Measurements from ENCODE around the gene ZBTB3. TPM values are rescaled to one million over a fixed set of nuclear protein-coding genes. Genes with fewer than 3 reads are reported as not detected.
"Not testable (repeated sequence)": the region's sequence is repeated elsewhere in the genome, so short reads cannot be mapped to it uniquely, and the experiment has no call there.

The ZBTB3 gene
- total RNA-seq, 1 experiment from 2014 or later = 12.0 TPM

DNA sequence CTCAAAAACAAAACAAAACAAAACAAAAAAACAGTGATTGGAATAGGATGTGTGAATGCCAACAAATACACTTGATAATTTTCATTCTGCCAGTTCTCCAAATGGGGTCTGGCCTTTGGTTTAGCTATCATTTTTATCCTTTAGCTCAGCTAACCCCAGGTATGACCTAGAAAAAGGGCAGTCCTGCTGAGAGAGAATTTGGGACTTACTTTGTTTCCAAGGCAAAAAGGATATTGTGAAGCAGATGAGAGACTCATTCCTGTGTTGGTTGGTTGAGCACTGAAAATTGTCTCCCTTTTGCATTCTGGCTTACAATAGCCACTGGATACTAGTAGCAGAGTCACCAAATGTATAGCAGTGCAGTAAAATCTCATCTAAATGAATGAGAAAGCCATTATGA, 16.8 kb downstream of the ZBTB3 start:
- ChIA-PET POLR2A (ENCODE audit: low non-redundant PET) (interaction anchor here (0.6 kb wide), 1 partner anchor 155 kb away, joined by 3 read pairs; no protein-coding TSS in a partner anchor), CTCF (interaction anchor here (0.7 kb wide), 1 partner anchor 9 kb away, joined by 3 read pairs; the partner anchor contains the start of gene TTC9C)
- BruUV-seq (replicated peaks) = no TSS peak

DNA sequence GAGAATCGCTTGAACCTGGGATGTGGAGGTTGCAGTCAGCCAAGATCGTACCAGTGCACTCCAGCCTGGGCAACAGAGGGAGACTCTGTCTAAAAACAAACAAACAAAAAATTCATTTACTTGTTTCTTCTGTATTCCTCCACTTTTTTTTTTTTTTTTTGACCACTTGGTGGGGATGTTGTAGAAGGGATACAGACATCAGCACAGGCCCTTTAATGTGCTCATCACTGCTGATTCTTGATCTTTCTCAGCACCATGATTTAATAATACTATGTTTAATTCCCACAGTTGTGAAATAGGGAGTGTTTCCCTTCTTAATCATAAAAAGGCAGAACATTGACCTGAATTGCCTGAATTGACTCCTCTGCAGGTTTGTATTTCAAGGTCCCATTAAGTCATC, 21.1 kb downstream of the ZBTB3 start:
- BruUV-seq (replicated peaks) = no TSS peak
- CTCF ChIA-PET = no interaction called here

More for the DNA sequence above, 16.8 kb downstream of the ZBTB3 start:
- Histone ChIP-seq H3K36me3 (ENCODE audit: insufficient read depth, low read length, poor library complexity, severe bottlenecking) (peaks cover 57% of the 10 kb centered on the region), H3K27me3 (replicated peaks; ENCODE audit: insufficient read depth, low read depth, low read length, poor library complexity) (no peaks in the 10 kb centered on the region), H3K27ac (ENCODE audit: low read depth, low read length, poor library complexity, severe bottlenecking) (no peak overlapping the region), H3K4me1 (ENCODE audit: insufficient read depth, low read length, poor library complexity, severe bottlenecking) (no peaks in the 10 kb centered on the region), H3K4me3 (ENCODE audit: low read depth, low read length, poor library complexity, severe bottlenecking) (no peak overlapping the region), H3K9me3 (ENCODE audit: low read depth, low read length, poor library complexity, severe bottlenecking) (no peaks in the 10 kb centered on the region)
- intact Hi-C loops (cut with micrococcal nuclease; ENCODE audit: unreplicated experiment) = no loop called here
- no peak for DNase-seq (ENCODE audit: low spot score)
- TF ChIP-seq EZH2 (IDR thresholded peaks at IDR 0.05; ENCODE audit: borderline replicate concordance, low read depth, low read length, poor library complexity, severe bottlenecking) = no peak
- TF ChIP-seq, protein P1, sequence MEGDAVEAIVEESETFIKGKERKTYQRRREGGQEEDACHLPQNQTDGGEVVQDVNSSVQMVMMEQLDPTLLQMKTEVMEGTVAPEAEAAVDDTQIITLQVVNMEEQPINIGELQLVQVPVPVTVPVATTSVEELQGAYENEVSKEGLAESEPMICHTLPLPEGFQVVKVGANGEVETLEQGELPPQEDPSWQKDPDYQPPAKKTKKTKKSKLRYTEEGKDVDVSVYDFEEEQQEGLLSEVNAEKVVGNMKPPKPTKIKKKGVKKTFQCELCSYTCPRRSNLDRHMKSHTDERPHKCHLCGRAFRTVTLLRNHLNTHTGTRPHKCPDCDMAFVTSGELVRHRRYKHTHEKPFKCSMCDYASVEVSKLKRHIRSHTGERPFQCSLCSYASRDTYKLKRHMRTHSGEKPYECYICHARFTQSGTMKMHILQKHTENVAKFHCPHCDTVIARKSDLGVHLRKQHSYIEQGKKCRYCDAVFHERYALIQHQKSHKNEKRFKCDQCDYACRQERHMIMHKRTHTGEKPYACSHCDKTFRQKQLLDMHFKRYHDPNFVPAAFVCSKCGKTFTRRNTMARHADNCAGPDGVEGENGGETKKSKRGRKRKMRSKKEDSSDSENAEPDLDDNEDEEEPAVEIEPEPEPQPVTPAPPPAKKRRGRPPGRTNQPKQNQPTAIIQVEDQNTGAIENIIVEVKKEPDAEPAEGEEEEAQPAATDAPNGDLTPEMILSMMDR (conservative IDR thresholded peaks at IDR 0.05; ENCODE audit: low read depth, low read length) = no peak

DNA sequence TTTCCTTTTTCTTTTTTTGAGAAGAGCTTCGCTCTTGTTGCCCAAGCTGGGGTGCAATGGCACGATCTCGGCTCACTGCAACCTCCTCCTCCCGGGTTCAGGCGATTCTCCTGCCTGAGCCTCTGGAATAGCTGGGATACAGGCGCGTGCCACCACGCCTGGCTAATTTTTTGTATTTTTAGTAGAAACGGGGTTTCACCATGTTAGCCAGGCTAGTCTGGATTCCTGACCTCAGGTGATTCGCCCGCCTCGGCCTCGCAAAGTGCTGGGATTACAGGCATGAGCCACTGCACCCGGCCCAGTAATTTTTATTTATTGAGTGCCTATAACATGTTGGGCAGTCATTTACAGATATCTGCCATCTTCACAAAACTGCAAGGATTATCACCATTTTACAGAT, 23.9 kb downstream of the ZBTB3 start:
- peak overlapping the region; percentile 86 for H3K4me3 ChIP-seq (ENCODE audit: low read depth, low read length, poor library complexity, severe bottlenecking)
- POLR2A ChIA-PET (ENCODE audit: low non-redundant PET) = not testable (repeated sequence)

More for the DNA sequence above, 21.1 kb downstream of the ZBTB3 start:
- intact Hi-C loops (cut with micrococcal nuclease; ENCODE audit: unreplicated experiment) = loop anchor here (5.0 kb wide), 2 partner anchors 124 to 289 kb away; no protein-coding TSS in a partner anchor
- Histone ChIP-seq H3K27me3 (replicated peaks; ENCODE audit: insufficient read depth, low read depth, low read length, poor library complexity) (no peaks in the 10 kb centered on the region), H3K4me3 (ENCODE audit: low read depth, low read length, poor library complexity, severe bottlenecking) (no peak overlapping the region), H3K36me3 (ENCODE audit: insufficient read depth, low read length, poor library complexity, severe bottlenecking) (peaks cover 37% of the 10 kb centered on the region), H3K27ac (ENCODE audit: low read depth, low read length, poor library complexity, severe bottlenecking) (no peak overlapping the region), H3K4me1 (ENCODE audit: insufficient read depth, low read length, poor library complexity, severe bottlenecking) (peaks cover 7% of the 10 kb centered on the region), H3K9me3 (ENCODE audit: low read depth, low read length, poor library complexity, severe bottlenecking) (no peaks in the 10 kb centered on the region)
- POLR2A ChIA-PET (ENCODE audit: low non-redundant PET) = no interaction called here
- TF ChIP-seq, protein P1 (conservative IDR thresholded peaks at IDR 0.05; ENCODE audit: low read depth, low read length) = peak; percentile 46; the same call in 1 of the 2 replicates
- no peak for TF ChIP-seq EZH2 (IDR thresholded peaks at IDR 0.05; ENCODE audit: borderline replicate concordance, low read depth, low read length, poor library complexity, severe bottlenecking)
- peak; percentile 65 for DNase-seq (ENCODE audit: low spot score)

More for the DNA sequence above, 23.9 kb downstream of the ZBTB3 start:
- DNase-seq (ENCODE audit: low spot score); H3K9me3 ChIP-seq (ENCODE audit: low read depth, low read length, poor library complexity, severe bottlenecking); CTCF ChIA-PET; H3K27me3 ChIP-seq (replicated peaks; ENCODE audit: insufficient read depth, low read depth, low read length, poor library complexity); H3K4me1 ChIP-seq (ENCODE audit: insufficient read depth, low read length, poor library complexity, severe bottlenecking); BruUV-seq (replicated peaks): not testable (repeated sequence)
- peaks cover 29% of the 10 kb centered on the region for H3K36me3 ChIP-seq (ENCODE audit: insufficient read depth, low read length, poor library complexity, severe bottlenecking)
- intact Hi-C loops (cut with micrococcal nuclease; ENCODE audit: unreplicated experiment) = loop anchor here (5.0 kb wide), 2 partner anchors 127 to 292 kb away; no protein-coding TSS in a partner anchor
- H3K27ac ChIP-seq (ENCODE audit: low read depth, low read length, poor library complexity, severe bottlenecking) = peak overlapping the region; percentile 38

All from A673 (cell line).